Esophagus squamous epithelium (tissue), 4 donors: ENCODE measurements around the gene KIF21B.

Source experiments
- POLR2A ChIP-seq, 4 donors: fragments of 450-650 bp; IDR thresholded peaks; one replicate each; pipeline ENCODE4 v1.6.1; 2017; ENCODE audit warnings: antibody characterized with exemption in 4 of 4, mild to moderate bottlenecking in 4 of 4, moderate library complexity in 3 of 4
- TF ChIP-seq, protein P1 (sequence below), 6 experiments: fragments of 450-650 bp in 4 of 6; fragments of 200-600 bp in 2 of 6; sonication (generic) in 2 of 6; IDR thresholded peaks; one replicate each; pipeline ENCODE4 v1.5.1; 2016 to 2019; ENCODE audit warnings: antibody characterized with exemption in 6 of 6, mild to moderate bottlenecking in 4 of 6, moderate library complexity in 4 of 6

DNA sequence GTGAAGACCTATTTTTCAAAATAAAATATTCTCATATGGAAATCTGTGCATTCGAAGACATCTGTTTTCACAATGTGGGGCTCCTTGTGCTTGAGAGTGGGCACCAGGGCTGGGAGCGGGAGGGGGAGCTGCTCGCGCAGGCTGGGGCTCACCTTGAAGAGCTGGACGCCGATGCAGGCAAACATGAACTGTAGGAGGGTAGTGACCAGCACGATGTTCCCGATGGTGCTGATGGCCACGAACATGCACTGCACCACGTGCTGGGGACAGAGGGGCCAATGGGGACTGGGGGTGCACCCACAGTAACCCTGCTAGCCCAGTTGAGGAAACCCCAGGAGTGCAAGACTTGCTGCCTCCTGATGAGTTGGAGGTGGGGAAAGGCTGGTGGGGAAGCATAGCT lies 42.2 kb upstream of the KIF21B start:
- TF ChIP-seq, protein P1, sequence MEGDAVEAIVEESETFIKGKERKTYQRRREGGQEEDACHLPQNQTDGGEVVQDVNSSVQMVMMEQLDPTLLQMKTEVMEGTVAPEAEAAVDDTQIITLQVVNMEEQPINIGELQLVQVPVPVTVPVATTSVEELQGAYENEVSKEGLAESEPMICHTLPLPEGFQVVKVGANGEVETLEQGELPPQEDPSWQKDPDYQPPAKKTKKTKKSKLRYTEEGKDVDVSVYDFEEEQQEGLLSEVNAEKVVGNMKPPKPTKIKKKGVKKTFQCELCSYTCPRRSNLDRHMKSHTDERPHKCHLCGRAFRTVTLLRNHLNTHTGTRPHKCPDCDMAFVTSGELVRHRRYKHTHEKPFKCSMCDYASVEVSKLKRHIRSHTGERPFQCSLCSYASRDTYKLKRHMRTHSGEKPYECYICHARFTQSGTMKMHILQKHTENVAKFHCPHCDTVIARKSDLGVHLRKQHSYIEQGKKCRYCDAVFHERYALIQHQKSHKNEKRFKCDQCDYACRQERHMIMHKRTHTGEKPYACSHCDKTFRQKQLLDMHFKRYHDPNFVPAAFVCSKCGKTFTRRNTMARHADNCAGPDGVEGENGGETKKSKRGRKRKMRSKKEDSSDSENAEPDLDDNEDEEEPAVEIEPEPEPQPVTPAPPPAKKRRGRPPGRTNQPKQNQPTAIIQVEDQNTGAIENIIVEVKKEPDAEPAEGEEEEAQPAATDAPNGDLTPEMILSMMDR (IDR thresholded peaks at IDR 0.05) = no peak
- no peak for TF ChIP-seq POLR2A (IDR thresholded peaks at IDR 0.05)
